ENCODE measurements around the gene OR10G3.
A peak's percentile ranks its signal among the peaks of the same experiment; 100 is the strongest.

The OR10G3 gene

DNA sequence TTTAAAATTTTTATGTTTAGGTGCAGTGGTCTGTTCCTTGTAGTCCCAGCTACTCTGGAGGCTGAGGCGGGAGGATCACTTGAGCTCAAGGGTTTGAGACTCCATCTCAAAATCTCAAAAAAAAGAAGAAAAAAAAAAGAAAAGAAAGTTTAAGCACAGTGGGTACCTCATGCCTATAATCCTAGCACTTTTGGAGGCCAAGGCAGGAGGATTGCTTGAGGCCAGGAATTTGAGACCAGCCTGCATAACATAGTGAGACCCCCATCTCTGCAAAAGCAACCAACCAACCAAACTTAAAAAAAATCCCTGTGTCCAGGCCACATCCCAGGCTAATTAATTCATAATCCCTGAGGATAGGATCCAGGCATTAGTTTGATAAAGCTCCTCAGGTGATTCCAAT, 50.4 kb downstream of the OR10G3 start:
- TF ChIP-seq, protein P1, sequence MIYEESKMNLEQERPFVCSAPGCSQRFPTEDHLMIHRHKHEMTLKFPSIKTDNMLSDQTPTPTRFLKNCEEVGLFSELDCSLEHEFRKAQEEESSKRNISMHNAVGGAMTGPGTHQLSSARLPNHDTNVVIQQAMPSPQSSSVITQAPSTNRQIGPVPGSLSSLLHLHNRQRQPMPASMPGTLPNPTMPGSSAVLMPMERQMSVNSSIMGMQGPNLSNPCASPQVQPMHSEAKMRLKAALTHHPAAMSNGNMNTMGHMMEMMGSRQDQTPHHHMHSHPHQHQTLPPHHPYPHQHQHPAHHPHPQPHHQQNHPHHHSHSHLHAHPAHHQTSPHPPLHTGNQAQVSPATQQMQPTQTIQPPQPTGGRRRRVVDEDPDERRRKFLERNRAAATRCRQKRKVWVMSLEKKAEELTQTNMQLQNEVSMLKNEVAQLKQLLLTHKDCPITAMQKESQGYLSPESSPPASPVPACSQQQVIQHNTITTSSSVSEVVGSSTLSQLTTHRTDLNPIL (CRISPR knock-in tag; IDR thresholded peaks at IDR 0.05; ENCODE audit: low read depth), result no peak
- TF ChIP-seq, protein P2, sequence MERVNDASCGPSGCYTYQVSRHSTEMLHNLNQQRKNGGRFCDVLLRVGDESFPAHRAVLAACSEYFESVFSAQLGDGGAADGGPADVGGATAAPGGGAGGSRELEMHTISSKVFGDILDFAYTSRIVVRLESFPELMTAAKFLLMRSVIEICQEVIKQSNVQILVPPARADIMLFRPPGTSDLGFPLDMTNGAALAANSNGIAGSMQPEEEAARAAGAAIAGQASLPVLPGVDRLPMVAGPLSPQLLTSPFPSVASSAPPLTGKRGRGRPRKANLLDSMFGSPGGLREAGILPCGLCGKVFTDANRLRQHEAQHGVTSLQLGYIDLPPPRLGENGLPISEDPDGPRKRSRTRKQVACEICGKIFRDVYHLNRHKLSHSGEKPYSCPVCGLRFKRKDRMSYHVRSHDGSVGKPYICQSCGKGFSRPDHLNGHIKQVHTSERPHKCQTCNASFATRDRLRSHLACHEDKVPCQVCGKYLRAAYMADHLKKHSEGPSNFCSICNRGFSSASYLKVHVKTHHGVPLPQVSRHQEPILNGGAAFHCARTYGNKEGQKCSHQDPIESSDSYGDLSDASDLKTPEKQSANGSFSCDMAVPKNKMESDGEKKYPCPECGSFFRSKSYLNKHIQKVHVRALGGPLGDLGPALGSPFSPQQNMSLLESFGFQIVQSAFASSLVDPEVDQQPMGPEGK (CRISPR knock-in tag; IDR thresholded peaks at IDR 0.05; ENCODE audit: borderline replicate concordance), result no peak
- no peak for TF ChIP-seq SNAI2 (CRISPR knock-in tag; IDR thresholded peaks at IDR 0.05)
- TF ChIP-seq TOX (CRISPR knock-in tag; IDR thresholded peaks at IDR 0.05; ENCODE audit: borderline replicate concordance), result no peak
- TF ChIP-seq ZC3H10 (CRISPR knock-in tag; IDR thresholded peaks at IDR 0.05), result no peak
- no peak for TF ChIP-seq ESRRG (CRISPR knock-in tag; IDR thresholded peaks at IDR 0.05)
- TF ChIP-seq, protein P3, sequence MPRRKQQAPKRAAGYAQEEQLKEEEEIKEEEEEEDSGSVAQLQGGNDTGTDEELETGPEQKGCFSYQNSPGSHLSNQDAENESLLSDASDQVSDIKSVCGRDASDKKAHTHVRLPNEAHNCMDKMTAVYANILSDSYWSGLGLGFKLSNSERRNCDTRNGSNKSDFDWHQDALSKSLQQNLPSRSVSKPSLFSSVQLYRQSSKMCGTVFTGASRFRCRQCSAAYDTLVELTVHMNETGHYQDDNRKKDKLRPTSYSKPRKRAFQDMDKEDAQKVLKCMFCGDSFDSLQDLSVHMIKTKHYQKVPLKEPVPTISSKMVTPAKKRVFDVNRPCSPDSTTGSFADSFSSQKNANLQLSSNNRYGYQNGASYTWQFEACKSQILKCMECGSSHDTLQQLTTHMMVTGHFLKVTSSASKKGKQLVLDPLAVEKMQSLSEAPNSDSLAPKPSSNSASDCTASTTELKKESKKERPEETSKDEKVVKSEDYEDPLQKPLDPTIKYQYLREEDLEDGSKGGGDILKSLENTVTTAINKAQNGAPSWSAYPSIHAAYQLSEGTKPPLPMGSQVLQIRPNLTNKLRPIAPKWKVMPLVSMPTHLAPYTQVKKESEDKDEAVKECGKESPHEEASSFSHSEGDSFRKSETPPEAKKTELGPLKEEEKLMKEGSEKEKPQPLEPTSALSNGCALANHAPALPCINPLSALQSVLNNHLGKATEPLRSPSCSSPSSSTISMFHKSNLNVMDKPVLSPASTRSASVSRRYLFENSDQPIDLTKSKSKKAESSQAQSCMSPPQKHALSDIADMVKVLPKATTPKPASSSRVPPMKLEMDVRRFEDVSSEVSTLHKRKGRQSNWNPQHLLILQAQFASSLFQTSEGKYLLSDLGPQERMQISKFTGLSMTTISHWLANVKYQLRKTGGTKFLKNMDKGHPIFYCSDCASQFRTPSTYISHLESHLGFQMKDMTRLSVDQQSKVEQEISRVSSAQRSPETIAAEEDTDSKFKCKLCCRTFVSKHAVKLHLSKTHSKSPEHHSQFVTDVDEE (CRISPR knock-in tag; IDR thresholded peaks at IDR 0.05), result no peak
- no peak for TF ChIP-seq CSDC2 (CRISPR knock-in tag; IDR thresholded peaks at IDR 0.05)
- TF ChIP-seq ZNF70 (CRISPR knock-in tag; IDR thresholded peaks at IDR 0.05), result no peak
- TF ChIP-seq RARB (CRISPR knock-in tag; IDR thresholded peaks at IDR 0.05), result no peak
- no peak for TF ChIP-seq GLIS3 (CRISPR knock-in tag; IDR thresholded peaks at IDR 0.05)
- TF ChIP-seq, protein P4, sequence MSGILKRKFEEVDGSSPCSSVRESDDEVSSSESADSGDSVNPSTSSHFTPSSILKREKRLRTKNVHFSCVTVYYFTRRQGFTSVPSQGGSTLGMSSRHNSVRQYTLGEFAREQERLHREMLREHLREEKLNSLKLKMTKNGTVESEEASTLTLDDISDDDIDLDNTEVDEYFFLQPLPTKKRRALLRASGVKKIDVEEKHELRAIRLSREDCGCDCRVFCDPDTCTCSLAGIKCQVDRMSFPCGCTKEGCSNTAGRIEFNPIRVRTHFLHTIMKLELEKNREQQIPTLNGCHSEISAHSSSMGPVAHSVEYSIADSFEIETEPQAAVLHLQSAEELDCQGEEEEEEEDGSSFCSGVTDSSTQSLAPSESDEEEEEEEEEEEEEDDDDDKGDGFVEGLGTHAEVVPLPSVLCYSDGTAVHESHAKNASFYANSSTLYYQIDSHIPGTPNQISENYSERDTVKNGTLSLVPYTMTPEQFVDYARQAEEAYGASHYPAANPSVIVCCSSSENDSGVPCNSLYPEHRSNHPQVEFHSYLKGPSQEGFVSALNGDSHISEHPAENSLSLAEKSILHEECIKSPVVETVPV (CRISPR knock-in tag; IDR thresholded peaks at IDR 0.05), result no peak
- TF ChIP-seq ZFP30 (CRISPR knock-in tag; IDR thresholded peaks at IDR 0.05), result no peak
- no peak for ATAC-seq

DNA sequence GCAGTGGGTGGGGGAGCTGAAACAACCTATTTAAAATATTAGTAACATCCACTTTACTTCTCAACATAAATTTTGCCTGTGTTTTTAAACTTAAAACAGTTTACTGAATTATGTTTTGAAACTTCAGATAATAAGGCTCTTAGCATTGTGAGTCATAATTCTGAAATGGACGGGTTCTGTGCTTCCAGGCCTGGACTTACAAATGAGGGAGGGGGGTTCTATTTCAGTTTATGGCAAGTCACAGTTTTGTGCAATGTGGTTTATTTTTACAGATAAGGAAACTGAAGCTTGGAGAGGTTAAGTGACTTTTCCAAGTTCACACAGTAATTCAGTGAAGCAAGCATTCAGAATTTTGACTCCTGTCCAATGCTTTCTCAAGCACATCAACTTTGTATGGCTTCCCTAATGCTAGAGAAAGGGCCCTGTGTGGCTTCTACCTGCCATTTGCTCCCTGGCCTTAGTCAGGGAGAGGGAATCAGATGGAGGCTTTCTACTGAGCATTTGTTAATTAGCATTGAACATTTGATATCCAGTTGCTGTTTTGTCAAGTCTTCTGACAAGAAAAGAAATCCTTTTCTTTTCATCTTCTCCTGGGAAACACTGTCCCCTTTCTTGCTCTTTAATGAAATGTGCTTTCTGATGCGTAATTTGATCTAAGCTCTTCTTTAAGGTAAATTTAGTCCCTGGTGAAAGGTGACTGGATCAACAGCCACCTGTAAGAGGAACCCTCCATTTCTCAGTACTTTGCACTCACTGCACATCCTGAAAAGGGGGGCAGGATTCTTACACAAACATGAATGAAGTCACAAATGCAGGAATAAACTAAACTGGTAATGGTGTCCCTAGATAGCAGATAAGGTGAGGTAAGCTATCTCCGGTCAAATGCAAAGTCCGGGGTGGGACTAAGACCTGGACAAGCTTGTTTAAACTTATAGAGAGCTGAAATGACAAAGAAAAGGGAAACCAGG, 51.2 kb downstream of the OR10G3 start:
- TF ChIP-seq ZNF8 (CRISPR knock-in tag; IDR thresholded peaks at IDR 0.05) (no peak), ISL1 (CRISPR knock-in tag; IDR thresholded peaks at IDR 0.05) (peak; percentile 57), ZNF70 (CRISPR knock-in tag; IDR thresholded peaks at IDR 0.05) (no peak)
- TF ChIP-seq, protein P1 (CRISPR knock-in tag; IDR thresholded peaks at IDR 0.05; ENCODE audit: low read depth), result no peak
- ATAC-seq, result no peak

DNA sequence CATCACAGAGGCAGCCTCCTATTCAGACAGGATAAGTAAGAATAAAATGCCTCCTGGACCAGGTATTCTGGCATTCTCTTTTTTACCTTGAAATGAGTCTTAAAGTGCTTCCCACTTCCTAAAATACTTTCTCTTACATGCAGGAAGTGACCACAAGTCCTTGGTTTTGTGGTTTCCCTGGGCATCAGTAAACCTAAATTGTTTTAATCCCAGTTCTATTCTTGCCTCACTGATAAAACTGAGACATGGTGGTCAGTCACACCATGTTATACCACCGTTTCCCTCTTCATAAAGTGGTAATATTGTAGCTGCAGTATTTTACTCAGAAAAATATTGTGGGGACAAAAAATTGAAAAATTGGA, 52.6 kb downstream of the OR10G3 start:
- TF ChIP-seq SNAI2 (CRISPR knock-in tag; IDR thresholded peaks at IDR 0.05) (no peak), ISL1 (CRISPR knock-in tag; IDR thresholded peaks at IDR 0.05) (no peak), ZC3H10 (CRISPR knock-in tag; IDR thresholded peaks at IDR 0.05) (no peak), ZNF8 (CRISPR knock-in tag; IDR thresholded peaks at IDR 0.05) (no peak), ZFP3 (CRISPR knock-in tag; IDR thresholded peaks at IDR 0.05) (no peak), PPARA (CRISPR knock-in tag; IDR thresholded peaks at IDR 0.05; ENCODE audit: borderline replicate concordance) (no peak), TOX (CRISPR knock-in tag; IDR thresholded peaks at IDR 0.05; ENCODE audit: borderline replicate concordance) (no peak), BACH2 (CRISPR knock-in tag; IDR thresholded peaks at IDR 0.05; ENCODE audit: borderline replicate concordance) (no peak), ESRRG (CRISPR knock-in tag; IDR thresholded peaks at IDR 0.05) (no peak)
- TF ChIP-seq, protein P3 (CRISPR knock-in tag; IDR thresholded peaks at IDR 0.05), result no peak
- TF ChIP-seq, protein P2 (CRISPR knock-in tag; IDR thresholded peaks at IDR 0.05; ENCODE audit: borderline replicate concordance), result no peak
- no peak for ATAC-seq
